Fibroblast of pulmonary artery (primary cell): ENCODE measurements around the gene CCDC83.
A peak's percentile ranks its signal among the peaks of the same experiment; 100 is the strongest.

Experiments used
- DNase-seq: peaks from one replicate; pipeline ENCODE4 v3.0.0-alpha.2; 2010; ENCODE audit warnings: low read depth
- H3K4me3 ChIP-seq: replicated peaks from 2 replicates; pipeline ENCODE4 v1.5.1; 2011; ENCODE audit warnings: low read depth, mild to moderate bottlenecking, control low read depth, low read length, moderate library complexity
- CTCF ChIP-seq: IDR thresholded peaks from 2 replicates; pipeline ENCODE4 v1.5.1; 2011; ENCODE audit warnings: mild to moderate bottlenecking, control low read depth, low read length, inconsistent platforms; ENCODE audit errors: missing control alignments

Gene CCDC83

GRCh38 chr11:85875505-85875904, 20.3 kb downstream of the CCDC83 start:
- peak; percentile 50 for DNase-seq
- no peak for TF ChIP-seq CTCF
- H3K4me3 ChIP-seq: no peak overlapping the region

- H3K4me3 ChIP-seq: no peak overlapping the region
- DNase-seq: no peak
- no peak for TF ChIP-seq CTCF
These were observed 29.4 kb downstream of the CCDC83 start for GRCh38 chr11:85884581-85885021.

GRCh38 chr11:85886089-85887056, 31.2 kb downstream of the CCDC83 start:
- no peak overlapping the region for H3K4me3 ChIP-seq
- no peak for TF ChIP-seq CTCF
- peak; percentile 69 for DNase-seq

- DNase-seq: no peak
- no peak for TF ChIP-seq CTCF
- H3K4me3 ChIP-seq: no peak overlapping the region
These were observed 33.9 kb downstream of the CCDC83 start for GRCh38 chr11:85889108-85889507.

- no peak overlapping the region for H3K4me3 ChIP-seq
- DNase-seq: peak; percentile 77
- no peak for TF ChIP-seq CTCF
These were observed 34.7 kb downstream of the CCDC83 start for GRCh38 chr11:85889676-85890579.

- no peak for DNase-seq
- no peak overlapping the region for H3K4me3 ChIP-seq
- TF ChIP-seq CTCF: no peak
These were observed 38.2 kb downstream of the CCDC83 start for GRCh38 chr11:85893395-85893794.
